K562 (cell line): ENCODE results near the gene CTCF. TPM values are rescaled to one million over a fixed set of nuclear protein-coding genes. Genes with fewer than 3 reads are reported as not detected.
A peak's percentile ranks its signal among the peaks of the same experiment; 100 is the strongest.

ENCODE experiments used
- BRF2 ChIP-seq: IDR thresholded peaks from 3 replicates; pipeline ENCODE4 v1.6.1; 2011; ENCODE audit warnings: borderline replicate concordance, mild to moderate bottlenecking; ENCODE audit not compliant: insufficient read length, insufficient read depth
- CEBPB ChIP-seq: fragments of 450-650 bp; IDR thresholded peaks from 2 replicates; pipeline ENCODE4 v1.6.1; 2016; ENCODE audit warnings: missing genetic modification characterization, missing compliant biosample characterization
- CEBPG ChIP-seq, 3 experiments: fragments of 200-800 bp in 1 of 3; sonication (Bioruptor generic) in 1 of 3; sonication (generic) in 1 of 3; formaldehyde crosslinking in 1 of 3; IDR thresholded peaks in 2 of 3; conservative IDR thresholded peaks in 1 of 3; 2 replicates each; pipeline versions ENCODE4 v1.6.1 to v1.8.0; 2016 to 2022; ENCODE audit warnings: missing compliant biosample characterization in 2 of 3, missing genetic modification characterization in 2 of 3, mild to moderate bottlenecking in 1 of 3, missing genetic modification reagents in 1 of 3
- ETV1 ChIP-seq: fragments of 450-650 bp; conservative IDR thresholded peaks from 2 replicates; pipeline ENCODE4 v1.6.1; 2016; ENCODE audit warnings: missing genetic modification characterization, control low read depth, low read depth, missing compliant biosample characterization
- FOS ChIP-seq: IDR thresholded peaks from 3 replicates; pipeline ENCODE4 v1.6.1; 2011; ENCODE audit not compliant: insufficient read length; ENCODE audit errors: extremely low read depth
- MAZ ChIP-seq, 2 experiments: fragments of 450-650 bp in 1 of 2; sonication (generic) in 1 of 2; formaldehyde crosslinking; IDR thresholded peaks in 1 of 2; conservative IDR thresholded peaks in 1 of 2; 2 replicates each; pipeline versions ENCODE4 v1.4.0 to v1.5.0; 2020; ENCODE audit warnings: mild to moderate bottlenecking in 1 of 2, missing genetic modification reagents in 1 of 2
- RAD21 ChIP-seq, 2 experiments: fragments of 250-450 bp in 1 of 2; fragments of 450-650 bp in 1 of 2; sonication (Bioruptor Pico) in 1 of 2; formaldehyde crosslinking in 1 of 2; IDR thresholded peaks in 1 of 2; conservative IDR thresholded peaks in 1 of 2; 2 replicates each; pipeline versions ENCODE4 v1.4.0 to v1.8.0; 2020 to 2022; ENCODE audit warnings: mild to moderate bottlenecking in 2 of 2, moderate library complexity in 1 of 2
- RBM34 ChIP-seq: fragments of 200-400 bp; formaldehyde crosslinking; IDR thresholded peaks from 2 replicates; pipeline ENCODE4 v1.6.1; 2018; ENCODE audit warnings: low read length, borderline replicate concordance; ENCODE audit not compliant: insufficient read depth
- REST ChIP-seq, 2 experiments: fragments of 450-650 bp; formaldehyde crosslinking in 1 of 2; IDR thresholded peaks; 2 replicates each; pipeline versions ENCODE4 v1.4.0 to v1.6.1; 2014 to 2020; ENCODE audit warnings: mild to moderate bottlenecking in 2 of 2, borderline replicate concordance in 1 of 2, low read depth in 1 of 2
- SNIP1 ChIP-seq: fragments of 450-650 bp; IDR thresholded peaks from 2 replicates; pipeline ENCODE4 v1.7.1; 2017; ENCODE audit warnings: low read depth, mild to moderate bottlenecking
- TSC22D4 ChIP-seq: fragments of 450-650 bp; IDR thresholded peaks from 2 replicates; pipeline ENCODE4 v1.6.1; 2016; ENCODE audit warnings: missing genetic modification characterization, missing biosample characterization, control low read depth
- ZNF780A ChIP-seq: fragments of 250-450 bp; sonication (Bioruptor Pico); IDR thresholded peaks from 2 replicates; pipeline ENCODE4 v1.5.0; 2021; ENCODE audit warnings: mild to moderate bottlenecking
- polyA plus RNA-seq, 8 experiments: library from polyadenylated mRNA; depleted of rRNA in 4 of 8; stranded (reverse) in 5 of 8; unstranded in 3 of 8; fragments of >200 nt; fragmentation: Nextera tagmentation in 2 of 8; fragmentation: Illumina TruSeq in 1 of 8; extraction: Ambion mirVana in 2 of 8; extraction: Trizol in 1 of 8; gene quantifications; 2 replicates each; pipeline versions ENCODE4 v1.2.1 to v1.2.3, GENCODE V29; 2011 to 2014; ENCODE audit warnings: inconsistent platforms in 1 of 8, missing spikeins in 1 of 8
- total RNA-seq, 7 experiments: library from RNA; depleted of rRNA in 6 of 7; stranded (reverse); fragments of >200 nt in 6 of 7; fragmentation: Illumina TruSeq in 2 of 7; extraction: Trizol in 2 of 7; gene quantifications; 2 replicates each; pipeline versions ENCODE4 v1.2.1 to v1.2.3, GENCODE V29; 2011 to 2021; ENCODE audit warnings: low replicate concordance in 1 of 7

The CTCF gene
- total and polyA plus RNA-seq, 9 of the 15 experiments (the other 6 are each of a cell fraction or from before 2014, with no cell fraction given) = 7.8 to 49.2 (median 33.9) TPM

- peak; percentile 87 to 94 for TF ChIP-seq RAD21 (CRISPR knock-in tag; conservative IDR thresholded peaks at IDR 0.05 in 1 of 2, IDR thresholded peaks at IDR 0.05 in 1 of 2)
- TF ChIP-seq ZNF780A (CRISPR knock-in tag) = no peak
- no peak for TF ChIP-seq TSC22D4 (tag)
- peak; percentile 91 for TF ChIP-seq REST (IDR thresholded peaks at IDR 0.05; ENCODE audit: borderline replicate concordance)
- no peak for TF ChIP-seq REST (CRISPR knock-in tag; IDR thresholded peaks at IDR 0.05; ENCODE audit: low read depth)
- TF ChIP-seq CEBPB (tag) = peak; percentile 91
- TF ChIP-seq FOS = no peak
- no peak for TF ChIP-seq RBM34
- peak in 1 of 2 experiments; percentile 44; a peak in 1 of 4 replicates for TF ChIP-seq MAZ (CRISPR knock-in tag; conservative IDR thresholded peaks at IDR 0.05 in 1 of 2, IDR thresholded peaks at IDR 0.05 in 1 of 2)
- TF ChIP-seq SNIP1 = no peak
- TF ChIP-seq CEBPG (CRISPR knock-in tag; IDR thresholded peaks at IDR 0.05) = peak; percentile 77; the same call in 1 of the 2 replicates
- peak; percentile 70 to 90 for TF ChIP-seq CEBPG (tag; conservative IDR thresholded peaks at IDR 0.05 in 1 of 2, IDR thresholded peaks at IDR 0.05 in 1 of 2)
- TF ChIP-seq ETV1 (tag) = 0 out of 2 replicates have a peak, but pooled peaks have one; percentile 18
- no peak for TF ChIP-seq BRF2
Measured at GRCh38 chr16:67514382-67514828, 47.9 kb upstream of the CTCF start (continued).
